OCI-LY7 (cell line): ENCODE data around the gene TRANK1. TPM values are rescaled to one million over a fixed set of nuclear protein-coding genes. Genes with fewer than 3 reads are reported as not detected.

Source experiments
- BruUV-seq: library from RNA; stranded (reverse); fragments of 400-500 nt; replicated peaks from 2 replicates; lab custom pipeline; 2021; lab: Mats Ljungman, UMichigan
- CTCF ChIA-PET: fragments of 300-600 bp; sonication (Branson Sonifier 250); formaldehyde crosslinking; loops from one replicate; lab custom pipeline; 2022; ENCODE audit warnings: antibody characterized with exemption; ENCODE audit not compliant: unreplicated experiment; lab: Charles Lee
- POLR2A ChIA-PET: fragments of 300-600 bp; sonication (Branson Sonifier 250); formaldehyde crosslinking; loops from one replicate; lab custom pipeline; 2022; ENCODE audit warnings: antibody characterized with exemption; lab: Charles Lee
- DNase-seq: peaks from one replicate; pipeline ENCODE4 v3.0.0-alpha.2; 2015; ENCODE audit warnings: low spot score
- H2AFZ ChIP-seq: fragments of 200-600 bp; sonication (generic), shearing (Covaris generic); 2 replicates; pipeline ENCODE4 v1.6.1; 2014; ENCODE audit warnings: mild to moderate bottlenecking, antibody characterized with exemption, low read length, moderate library complexity
- H3K27ac ChIP-seq: fragments of 200-600 bp; sonication (generic); 2 replicates; pipeline ENCODE4 v1.5.1; 2014; ENCODE audit warnings: mixed run types, low read depth, mild to moderate bottlenecking, moderate library complexity, low read length, inconsistent platforms; ENCODE audit not compliant: poor library complexity, severe bottlenecking
- H3K36me3 ChIP-seq: fragments of 200-600 bp; sonication (generic); 2 replicates; pipeline ENCODE4 v1.6.1; 2014; ENCODE audit warnings: mild to moderate bottlenecking, antibody characterized with exemption, low read length, moderate library complexity, mixed read lengths; ENCODE audit not compliant: insufficient read depth
- H3K4me1 ChIP-seq: fragments of 200-600 bp; sonication (generic); 2 replicates; pipeline ENCODE4 v1.5.1; 2014; ENCODE audit warnings: mild to moderate bottlenecking, low read length; ENCODE audit not compliant: insufficient read depth, poor library complexity, severe bottlenecking
- H3K4me2 ChIP-seq: fragments of 200-600 bp; sonication (generic); 2 replicates; pipeline ENCODE4 v1.6.1; 2014; ENCODE audit warnings: mild to moderate bottlenecking, low read length
- H3K4me3 ChIP-seq: fragments of 200-600 bp; sonication (generic); 2 replicates; pipeline ENCODE4 v1.5.1; 2014; ENCODE audit warnings: mild to moderate bottlenecking, low read depth, low read length; ENCODE audit not compliant: poor library complexity, severe bottlenecking
- H3K79me2 ChIP-seq: fragments of 200-600 bp; sonication (generic); 2 replicates; pipeline ENCODE4 v1.6.1; 2016; ENCODE audit warnings: low read depth, mild to moderate bottlenecking, low read length, moderate library complexity, mixed read lengths; ENCODE audit not compliant: insufficient read depth
- H3K9me2 ChIP-seq: fragments of 200-600 bp; sonication (generic); 2 replicates; pipeline ENCODE4 v1.6.1; 2016; ENCODE audit warnings: mild to moderate bottlenecking, low read length, mixed read lengths; ENCODE audit not compliant: insufficient read depth
- H3K9me3 ChIP-seq: fragments of 200-600 bp; sonication (generic); 2 replicates; pipeline ENCODE4 v1.6.1; 2014; ENCODE audit warnings: mild to moderate bottlenecking, mixed run types, low read length, mixed read lengths
- H4K20me1 ChIP-seq: fragments of 200-600 bp; sonication (generic); 2 replicates; pipeline ENCODE4 v1.6.1; 2014; ENCODE audit warnings: mild to moderate bottlenecking, antibody characterized with exemption, low read length, moderate library complexity, mixed read lengths; ENCODE audit not compliant: insufficient read depth
- EZH2phosphoT487 ChIP-seq: fragments of 200-600 bp; sonication (generic); IDR thresholded peaks from 2 replicates; pipeline ENCODE4 v1.6.1; 2018; ENCODE audit warnings: low read depth, borderline replicate concordance, mild to moderate bottlenecking, mixed run types, antibody characterized with exemption, low read length, moderate library complexity, mixed read lengths
- intact Hi-C: fragments of 100-400 bp; cut with micrococcal nuclease; formaldehyde crosslinking; loops from one replicate; pipeline ENCODE4 v1.10.0; 2022; ENCODE audit not compliant: unreplicated experiment
- total RNA-seq, 2 experiments: library from RNA; depleted of rRNA in 1 of 2; stranded (reverse); fragments of >200 nt in 1 of 2; shearing (Covaris generic) in 1 of 2; gene quantifications; 2 replicates each; pipeline ENCODE4 v1.2.3, GENCODE V29; 2014 to 2022
- TF ChIP-seq, protein P1 (sequence below): fragments of 200-600 bp; sonication (generic); conservative IDR thresholded peaks from 2 replicates; pipeline ENCODE4 v1.5.1; 2014; ENCODE audit warnings: mild to moderate bottlenecking, antibody characterized with exemption, low read length, moderate library complexity, mixed read lengths

Gene TRANK1
- total RNA-seq, 2 experiments from 2014 or later = 34.9 to 57.1 TPM

- Histone ChIP-seq H2AFZ (no peak overlapping the region), H3K27ac (no peak overlapping the region), H3K4me1 (no peaks in the 10 kb centered on the region), H3K9me3 (no peaks in the 10 kb centered on the region), H3K4me3 (no peak overlapping the region), H3K4me2 (no peak overlapping the region), H3K36me3 (no peaks in the 10 kb centered on the region), H3K9me2 (no peaks in the 10 kb centered on the region), H4K20me1 (no peaks in the 10 kb centered on the region), H3K79me2 (no peaks in the 10 kb centered on the region)
- TF ChIP-seq, protein P1, sequence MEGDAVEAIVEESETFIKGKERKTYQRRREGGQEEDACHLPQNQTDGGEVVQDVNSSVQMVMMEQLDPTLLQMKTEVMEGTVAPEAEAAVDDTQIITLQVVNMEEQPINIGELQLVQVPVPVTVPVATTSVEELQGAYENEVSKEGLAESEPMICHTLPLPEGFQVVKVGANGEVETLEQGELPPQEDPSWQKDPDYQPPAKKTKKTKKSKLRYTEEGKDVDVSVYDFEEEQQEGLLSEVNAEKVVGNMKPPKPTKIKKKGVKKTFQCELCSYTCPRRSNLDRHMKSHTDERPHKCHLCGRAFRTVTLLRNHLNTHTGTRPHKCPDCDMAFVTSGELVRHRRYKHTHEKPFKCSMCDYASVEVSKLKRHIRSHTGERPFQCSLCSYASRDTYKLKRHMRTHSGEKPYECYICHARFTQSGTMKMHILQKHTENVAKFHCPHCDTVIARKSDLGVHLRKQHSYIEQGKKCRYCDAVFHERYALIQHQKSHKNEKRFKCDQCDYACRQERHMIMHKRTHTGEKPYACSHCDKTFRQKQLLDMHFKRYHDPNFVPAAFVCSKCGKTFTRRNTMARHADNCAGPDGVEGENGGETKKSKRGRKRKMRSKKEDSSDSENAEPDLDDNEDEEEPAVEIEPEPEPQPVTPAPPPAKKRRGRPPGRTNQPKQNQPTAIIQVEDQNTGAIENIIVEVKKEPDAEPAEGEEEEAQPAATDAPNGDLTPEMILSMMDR = no peak
- TF ChIP-seq EZH2phosphoT487 = no peak
- CTCF ChIA-PET = no interaction called here
- POLR2A ChIA-PET = no interaction called here
- no TSS peak for BruUV-seq
- DNase-seq = no peak
- intact Hi-C loops = no loop called here
Observed at GRCh38 chr3:36815375-36815774, 129.5 kb downstream of the TRANK1 start.

DNA sequence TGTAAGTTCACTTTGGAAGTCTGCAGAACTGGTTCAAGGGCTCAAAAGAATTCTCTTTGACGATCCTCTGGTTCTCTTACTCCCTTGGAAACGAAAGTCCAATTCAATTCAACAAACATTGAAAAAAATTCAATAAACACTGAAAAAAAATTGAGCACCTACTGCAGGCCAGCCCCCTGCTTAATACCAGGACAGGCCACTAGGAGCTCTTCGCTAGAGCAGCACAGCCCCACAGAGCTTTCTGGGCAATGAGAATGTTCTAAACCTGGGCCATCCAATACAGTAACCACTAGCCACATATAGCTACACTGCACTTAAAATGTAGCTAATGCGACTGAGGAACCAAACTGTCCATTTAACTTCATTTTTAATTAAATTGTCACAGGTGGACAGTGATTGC is 130.1 kb downstream of the TRANK1 start:
- H3K27ac ChIP-seq = no peak overlapping the region
- H3K36me3 ChIP-seq = no peaks in the 10 kb centered on the region
- no peak overlapping the region for H3K4me2 ChIP-seq
- H3K9me3 ChIP-seq = no peaks in the 10 kb centered on the region
- DNase-seq = no peak
- H3K9me2 ChIP-seq = no peaks in the 10 kb centered on the region
- no peak for TF ChIP-seq EZH2phosphoT487
- TF ChIP-seq, protein P1 = peak; percentile 52
- no peaks in the 10 kb centered on the region for H3K79me2 ChIP-seq
- intact Hi-C loops = no loop called here
- ChIA-PET POLR2A (interaction anchor here (0.6 kb wide), 1 partner anchor 413 kb away, joined by 3 read pairs; no protein-coding TSS in a partner anchor), CTCF (no interaction called here)
- no TSS peak for BruUV-seq
- H4K20me1 ChIP-seq = no peaks in the 10 kb centered on the region
- no peaks in the 10 kb centered on the region for H3K4me1 ChIP-seq
- no peak overlapping the region for H2AFZ ChIP-seq
- no peak overlapping the region for H3K4me3 ChIP-seq

DNA sequence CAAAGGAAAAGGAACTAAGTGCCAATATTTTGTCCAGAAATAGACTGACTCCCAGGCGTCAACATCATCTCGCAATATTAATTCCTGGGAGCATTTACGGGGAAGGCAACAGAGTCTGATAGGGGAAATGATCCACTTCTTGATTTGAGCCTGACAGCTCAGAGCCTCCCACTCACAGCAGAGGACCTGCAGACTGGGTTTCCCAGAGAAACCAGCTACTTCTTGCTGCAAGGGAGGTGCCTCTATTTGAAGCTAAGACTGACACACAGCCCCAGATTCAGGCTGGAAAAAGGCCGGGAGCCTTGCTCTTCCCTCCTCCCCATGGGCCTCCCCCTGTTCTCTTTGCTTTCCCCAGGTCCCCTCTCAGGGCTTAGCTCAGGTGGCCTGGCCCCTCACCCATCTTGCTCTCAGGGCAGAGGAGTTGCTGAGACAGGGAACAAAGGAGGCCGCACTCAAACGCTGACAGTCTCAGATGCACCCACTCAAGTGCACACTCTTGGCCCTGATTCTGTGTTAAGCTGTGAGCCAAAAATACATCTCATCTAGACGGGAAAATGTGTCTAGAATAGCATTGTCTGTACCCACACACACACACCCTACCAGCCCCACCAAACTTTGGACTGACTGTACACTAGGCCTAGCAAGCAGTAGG is 130.7 kb downstream of the TRANK1 start:
- no peaks in the 10 kb centered on the region for H3K4me1 ChIP-seq
- no peak overlapping the region for H2AFZ ChIP-seq
- H3K9me2 ChIP-seq = no peaks in the 10 kb centered on the region
- H3K9me3 ChIP-seq = no peaks in the 10 kb centered on the region
- no peaks in the 10 kb centered on the region for H3K79me2 ChIP-seq
- ChIA-PET POLR2A (interaction anchor here (0.6 kb wide), 1 partner anchor 413 kb away, joined by 3 read pairs; no protein-coding TSS in a partner anchor), CTCF (no interaction called here)
- TF ChIP-seq, protein P1 = no peak
- no peak for TF ChIP-seq EZH2phosphoT487
- no peak overlapping the region for H3K4me2 ChIP-seq
- BruUV-seq = no TSS peak
- intact Hi-C loops = no loop called here
- no peaks in the 10 kb centered on the region for H3K36me3 ChIP-seq
- no peak overlapping the region for H3K27ac ChIP-seq
- DNase-seq = no peak
- no peaks in the 10 kb centered on the region for H4K20me1 ChIP-seq
- H3K4me3 ChIP-seq = no peak overlapping the region
